ENCODE results near the gene TMIE.

GRCh38 chr3:46746711-46747110 lies 45.5 kb downstream of the TMIE start:
- TF ChIP-seq POLR2A (IDR thresholded peaks at IDR 0.05; ENCODE audit: low read depth) = no peak
- TF ChIP-seq EP300 (IDR thresholded peaks at IDR 0.05) = no peak
- no peak for TF ChIP-seq CTCF (IDR thresholded peaks at IDR 0.05)
- no peak for TF ChIP-seq POLR2AphosphoS5 (IDR thresholded peaks at IDR 0.05)
